Stimulated activated memory B cell treated with anti-CD40 and anti-IgM and Interleukin-4, amounts not matched to agents 10 μg/mL and 1 μg/mL and 100 μg/mL, for 72 hours (primary cell): Measurements from ENCODE around the gene LBX2.
"Not testable (repeated sequence)": the region's sequence is repeated elsewhere in the genome, so short reads cannot be mapped to it uniquely, and the experiment has no call there.

Experiments
- ATAC-seq: fragments of 150-1000 bp; cut with Tn5 transposase; 2 replicates; pipeline ENCODE4 v1.10.0; 2021
- H3K27ac Mint-ChIP-seq: one replicate; pipeline ENCODE4 v1.8.0; 2022; ENCODE audit warnings: mild to moderate bottlenecking, mixed read lengths
- H3K27me3 Mint-ChIP-seq: one replicate; pipeline ENCODE4 v1.8.0; 2022; ENCODE audit warnings: mixed read lengths
- H3K36me3 Mint-ChIP-seq: one replicate; pipeline ENCODE4 v1.8.0; 2022; ENCODE audit warnings: mixed read lengths
- H3K4me1 Mint-ChIP-seq: one replicate; pipeline ENCODE4 v1.8.0; 2022; ENCODE audit warnings: mixed read lengths
- H3K4me3 Mint-ChIP-seq: one replicate; pipeline ENCODE4 v1.8.0; 2022; ENCODE audit warnings: mild to moderate bottlenecking, moderate library complexity, mixed read lengths
- H3K9me3 Mint-ChIP-seq: one replicate; pipeline ENCODE4 v1.8.0; 2022; ENCODE audit warnings: mixed read lengths

LBX2 gene

DNA sequence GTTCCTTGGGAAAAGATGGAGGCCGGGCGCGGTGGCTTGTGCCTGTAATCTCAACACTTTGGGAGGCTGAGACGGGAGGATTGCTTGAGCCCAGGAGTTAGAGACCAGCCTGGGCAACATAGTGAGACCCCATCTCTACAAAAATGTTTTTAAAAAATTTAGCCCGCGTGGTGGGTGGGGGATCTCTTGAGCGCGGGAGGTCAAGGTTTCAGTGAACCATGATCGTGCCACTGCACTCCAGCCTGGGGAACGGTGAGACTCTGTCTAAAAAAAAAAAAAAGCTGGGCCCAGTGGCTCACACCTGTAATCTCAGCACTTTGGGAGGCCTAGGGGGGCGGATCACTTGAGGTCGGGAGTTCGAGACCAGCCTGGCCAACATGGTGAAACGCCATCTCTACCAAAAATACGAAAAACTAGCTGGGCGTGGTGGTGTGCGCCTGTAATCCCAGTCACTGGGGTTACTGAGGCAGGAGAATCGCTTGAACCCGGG lies 15.7 kb downstream of the LBX2 start:
- H3K4me1 Mint-ChIP-seq: peaks cover 35% of the 10 kb centered on the region

GRCh38 chr2:74482801-74483674 lies 16.4 kb downstream of the LBX2 start, which contains the start of the genes CCDC142 and TTC31:
Gene CCDC142 (minus strand): TSS chr2:74482998. CDS start chr2:74482837, 161 bp downstream.
Gene TTC31 (plus strand): TSS chr2:74483081. CDS start chr2:74483096, 15 bp downstream.
- peak within 1 kb of the TSS; percentile 97 for H3K27ac Mint-ChIP-seq
- no peaks in the 10 kb centered on the region for H3K27me3 Mint-ChIP-seq
- H3K9me3 Mint-ChIP-seq: no peaks in the 10 kb centered on the region
- H3K4me3 Mint-ChIP-seq: peak within 1 kb of the TSS; percentile 100
- peaks cover 32% of the 10 kb centered on the region for H3K36me3 Mint-ChIP-seq
- peak; percentile 97 for ATAC-seq
- peaks cover 35% of the 10 kb centered on the region for H3K4me1 Mint-ChIP-seq

More for the DNA sequence above, 15.7 kb downstream of the LBX2 start:
- Mint-ChIP-seq H3K27ac (peak overlapping the region; percentile 97), H3K4me3 (peak overlapping the region; percentile 100), H3K36me3 (peaks cover 32% of the 10 kb centered on the region)
- ATAC-seq, H3K9me3 Mint-ChIP-seq, H3K27me3 Mint-ChIP-seq: not testable (repeated sequence)

GRCh38 chr2:74481961-74482800 lies 17.2 kb downstream of the LBX2 start:
- Mint-ChIP-seq H3K27ac (peak overlapping the region; percentile 97), H3K4me1 (peaks cover 35% of the 10 kb centered on the region), H3K9me3 (no peaks in the 10 kb centered on the region), H3K27me3 (no peaks in the 10 kb centered on the region), H3K36me3 (peaks cover 38% of the 10 kb centered on the region), H3K4me3 (peak overlapping the region; percentile 100)
- peak; percentile 79 for ATAC-seq

GRCh38 chr2:74481431-74481830 lies 18.0 kb downstream of the LBX2 start:
- Mint-ChIP-seq H3K27me3 (no peaks in the 10 kb centered on the region), H3K36me3 (peaks cover 31% of the 10 kb centered on the region), H3K4me1 (peaks cover 35% of the 10 kb centered on the region), H3K4me3 (peak overlapping the region; percentile 100), H3K9me3 (no peaks in the 10 kb centered on the region), H3K27ac (peak overlapping the region; percentile 97)
- no peak for ATAC-seq

DNA sequence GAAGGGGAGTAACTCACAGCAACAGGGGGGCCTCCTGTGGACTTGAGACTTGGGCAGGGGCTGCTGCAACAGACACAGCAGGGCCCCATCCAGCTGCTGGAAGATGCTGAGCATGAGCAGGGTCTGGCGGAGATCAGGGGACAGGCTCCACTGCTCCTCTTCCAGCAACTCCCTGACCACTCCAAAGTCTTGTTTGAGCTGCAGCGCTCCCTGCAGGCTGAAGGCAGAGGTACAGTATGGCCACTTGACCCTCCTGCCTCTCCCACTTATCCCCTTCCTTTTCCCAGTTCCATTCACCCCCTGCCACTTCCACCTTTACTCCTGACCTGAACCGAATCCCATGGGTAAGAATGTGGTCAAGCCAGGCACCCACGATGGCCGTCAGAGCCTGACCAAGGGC lies 24.5 kb downstream of the LBX2 start:
- no peak for ATAC-seq
- Mint-ChIP-seq H3K36me3 (peaks cover 37% of the 10 kb centered on the region), H3K4me3 (no peak overlapping the region), H3K27me3 (no peaks in the 10 kb centered on the region), H3K9me3 (no peaks in the 10 kb centered on the region), H3K27ac (no peak overlapping the region), H3K4me1 (peaks cover 28% of the 10 kb centered on the region)

DNA sequence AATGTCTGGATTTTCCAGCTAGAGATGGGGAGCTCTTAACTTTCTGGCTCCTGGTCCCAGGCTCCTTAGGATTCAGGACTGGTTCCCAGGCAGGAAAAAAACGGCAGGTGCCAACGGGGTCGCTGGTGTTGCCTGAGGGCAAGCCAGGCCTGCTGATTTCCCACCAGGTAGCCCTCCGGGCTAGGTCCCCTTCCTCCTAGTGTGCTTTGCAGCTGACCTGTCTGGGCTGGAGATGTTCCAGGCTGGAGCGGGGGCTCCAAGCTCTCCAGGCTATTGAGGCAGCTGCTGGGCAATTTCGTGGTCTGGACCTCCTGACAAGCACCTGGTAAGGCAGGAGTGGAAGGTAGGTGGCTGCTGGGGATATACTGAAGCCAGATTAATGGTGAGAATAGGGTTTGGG lies 24.9 kb downstream of the LBX2 start:
- Mint-ChIP-seq H3K27me3 (no peaks in the 10 kb centered on the region), H3K36me3 (peaks cover 38% of the 10 kb centered on the region), H3K9me3 (no peaks in the 10 kb centered on the region), H3K4me1 (peaks cover 29% of the 10 kb centered on the region), H3K4me3 (no peak overlapping the region), H3K27ac (no peak overlapping the region)
- ATAC-seq: no peak

- Mint-ChIP-seq H3K36me3 (peaks cover 32% of the 10 kb centered on the region), H3K27me3 (no peaks in the 10 kb centered on the region), H3K9me3 (no peaks in the 10 kb centered on the region), H3K4me1 (peaks cover 24% of the 10 kb centered on the region), H3K4me3 (peak overlapping the region; percentile 98), H3K27ac (peak overlapping the region; percentile 96)
- no peak for ATAC-seq
These were observed 26.5 kb downstream of the LBX2 start for GRCh38 chr2:74472945-74473258.

DNA sequence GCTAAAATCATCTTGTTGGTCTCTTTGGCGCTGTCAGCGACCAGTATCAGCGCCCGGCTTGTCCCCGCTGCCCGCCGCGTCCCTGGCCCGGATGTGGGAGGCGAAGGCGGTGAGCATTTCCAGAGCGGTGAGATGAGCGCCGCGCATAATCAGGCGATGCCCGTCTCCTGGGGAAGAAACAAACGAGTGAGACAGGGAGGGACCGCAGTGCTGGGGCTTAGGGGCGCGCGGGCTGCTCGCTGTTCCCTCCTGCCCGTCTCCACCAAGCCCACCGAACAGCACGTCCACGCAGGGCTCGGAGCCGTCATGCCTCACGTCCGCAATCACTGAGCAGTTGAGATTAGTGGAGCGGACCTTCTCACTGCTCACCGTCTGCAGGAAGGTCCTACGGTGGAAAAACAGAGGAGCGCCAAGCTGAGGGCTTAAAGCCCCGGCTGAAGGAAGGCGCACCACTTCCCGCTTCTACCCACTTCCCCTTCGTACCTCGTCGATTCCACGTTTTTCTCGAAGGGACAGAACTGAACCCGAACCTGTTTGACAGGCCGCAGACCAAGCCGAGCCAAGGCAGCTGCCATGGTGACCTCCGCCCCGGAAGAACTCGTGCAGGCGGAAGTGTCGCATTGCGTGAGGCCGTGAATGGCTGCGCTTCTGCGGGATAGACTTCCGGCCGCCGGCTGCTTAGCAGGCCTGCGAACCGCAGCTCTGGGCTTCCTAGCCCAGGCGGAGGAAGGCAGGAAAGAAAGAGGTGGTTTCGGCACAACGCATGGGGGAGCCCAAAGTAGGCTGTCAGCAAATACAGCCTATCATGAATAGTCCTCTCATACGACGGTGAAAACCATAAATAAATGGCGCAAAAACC lies 27.1 kb downstream of the LBX2 start, which contains the start of gene MRPL53:
Gene MRPL53 (minus strand): TSS at position 595 of the 859 bp plus-strand sequence. CDS start 20 bp downstream, at position 575.
- peak within 1 kb of the TSS; percentile 98 for H3K4me3 Mint-ChIP-seq
- H3K27ac Mint-ChIP-seq: peak within 1 kb of the TSS; percentile 96
- peak; percentile 98 for ATAC-seq
- H3K9me3 Mint-ChIP-seq: no peaks in the 10 kb centered on the region
- H3K27me3 Mint-ChIP-seq: no peaks in the 10 kb centered on the region
- H3K4me1 Mint-ChIP-seq: peaks cover 24% of the 10 kb centered on the region
- peaks cover 27% of the 10 kb centered on the region for H3K36me3 Mint-ChIP-seq

- no peak for ATAC-seq
- peak overlapping the region; percentile 98 for H3K4me3 Mint-ChIP-seq
- no peaks in the 10 kb centered on the region for H3K27me3 Mint-ChIP-seq
- no peaks in the 10 kb centered on the region for H3K9me3 Mint-ChIP-seq
- peaks cover 26% of the 10 kb centered on the region for H3K36me3 Mint-ChIP-seq
- H3K4me1 Mint-ChIP-seq: peaks cover 24% of the 10 kb centered on the region
- H3K27ac Mint-ChIP-seq: peak overlapping the region; percentile 96
These were observed 27.9 kb downstream of the LBX2 start for GRCh38 chr2:74471332-74472065.

DNA sequence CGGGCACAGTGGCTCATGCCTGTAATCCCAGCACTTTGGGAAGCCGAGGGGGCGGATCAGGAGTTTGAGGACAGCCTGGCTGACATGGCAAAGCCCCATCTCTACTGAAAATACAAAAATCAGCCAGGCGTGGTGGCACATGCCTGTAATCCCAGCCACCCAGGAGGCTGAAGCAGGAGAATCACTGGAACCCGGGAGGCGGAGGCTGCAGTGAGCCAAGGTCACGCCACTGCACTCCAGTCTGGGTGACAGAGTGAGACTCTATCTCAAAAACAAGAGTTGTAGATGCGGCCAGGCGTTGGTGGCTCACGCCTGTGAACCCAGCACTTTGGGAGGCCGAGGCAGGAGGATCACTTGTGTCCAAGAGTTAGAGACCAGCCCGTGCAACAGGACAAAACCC lies 28.7 kb downstream of the LBX2 start:
- not testable (repeated sequence) for ATAC-seq, H3K9me3 Mint-ChIP-seq, H3K27me3 Mint-ChIP-seq
- Mint-ChIP-seq H3K27ac (peak overlapping the region; percentile 78), H3K36me3 (peaks cover 26% of the 10 kb centered on the region), H3K4me1 (peaks cover 25% of the 10 kb centered on the region), H3K4me3 (peak overlapping the region; percentile 63)

- Mint-ChIP-seq H3K4me1 (peaks cover 31% of the 10 kb centered on the region), H3K9me3 (no peaks in the 10 kb centered on the region), H3K27me3 (no peaks in the 10 kb centered on the region), H3K27ac (peak overlapping the region; percentile 93), H3K36me3 (peaks cover 28% of the 10 kb centered on the region), H3K4me3 (peak overlapping the region; percentile 93)
- ATAC-seq: peak; percentile 3
These were observed 35.0 kb downstream of the LBX2 start for GRCh38 chr2:74464406-74464805.

- Mint-ChIP-seq H3K27ac (peak overlapping the region; percentile 14), H3K4me1 (peaks cover 40% of the 10 kb centered on the region), H3K9me3 (no peaks in the 10 kb centered on the region), H3K4me3 (no peak overlapping the region), H3K27me3 (no peaks in the 10 kb centered on the region), H3K36me3 (peaks cover 28% of the 10 kb centered on the region)
- ATAC-seq: no peak
These were observed 36.7 kb downstream of the LBX2 start for GRCh38 chr2:74462786-74463105.

DNA sequence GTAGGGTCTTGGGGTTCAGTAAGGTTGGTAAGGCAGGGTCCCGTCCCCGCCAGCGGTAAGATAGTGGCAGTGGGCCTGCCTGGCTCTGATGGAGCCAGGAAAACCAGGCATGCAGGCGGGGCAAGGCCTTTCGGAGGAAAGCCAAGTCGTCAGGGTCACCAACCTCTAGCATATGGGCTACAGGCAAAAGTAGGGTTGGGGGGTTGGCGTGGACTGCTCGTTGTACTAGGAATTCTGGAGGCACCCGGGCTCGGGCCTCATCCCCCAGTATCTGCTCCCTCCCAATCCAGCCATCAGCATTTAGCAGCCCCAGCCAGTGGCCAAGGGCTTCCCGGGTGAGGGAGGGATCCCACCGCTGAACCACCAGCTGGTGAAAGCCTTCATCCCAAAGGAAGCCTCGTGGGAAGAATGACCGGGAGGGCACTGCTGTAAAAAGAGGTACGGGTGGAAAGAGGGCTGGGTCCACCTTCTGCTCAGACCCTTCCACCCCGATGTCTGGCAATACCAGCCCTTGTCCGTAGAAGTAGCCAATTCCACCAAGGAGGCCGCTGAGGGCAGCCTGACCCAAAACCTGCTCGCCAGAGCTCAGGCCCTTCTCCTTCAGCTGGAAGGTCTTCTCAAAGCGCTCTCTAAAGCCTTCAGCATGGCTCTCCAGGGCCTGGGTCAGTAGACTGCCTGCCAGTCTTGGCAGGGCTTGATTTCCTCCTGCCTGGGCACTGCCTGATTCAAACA lies 37.2 kb downstream of the LBX2 start:
- no peaks in the 10 kb centered on the region for H3K27me3 Mint-ChIP-seq
- ATAC-seq: no peak
- peaks cover 28% of the 10 kb centered on the region for H3K36me3 Mint-ChIP-seq
- no peaks in the 10 kb centered on the region for H3K9me3 Mint-ChIP-seq
- H3K4me1 Mint-ChIP-seq: peaks cover 42% of the 10 kb centered on the region
- no peak overlapping the region for H3K4me3 Mint-ChIP-seq
- peak overlapping the region; percentile 14 for H3K27ac Mint-ChIP-seq
